Measurements from ENCODE around the gene GATA5.
"Not testable (repeated sequence)": the region's sequence is repeated elsewhere in the genome, so short reads cannot be mapped to it uniquely, and the experiment has no call there.

Gene GATA5

DNA sequence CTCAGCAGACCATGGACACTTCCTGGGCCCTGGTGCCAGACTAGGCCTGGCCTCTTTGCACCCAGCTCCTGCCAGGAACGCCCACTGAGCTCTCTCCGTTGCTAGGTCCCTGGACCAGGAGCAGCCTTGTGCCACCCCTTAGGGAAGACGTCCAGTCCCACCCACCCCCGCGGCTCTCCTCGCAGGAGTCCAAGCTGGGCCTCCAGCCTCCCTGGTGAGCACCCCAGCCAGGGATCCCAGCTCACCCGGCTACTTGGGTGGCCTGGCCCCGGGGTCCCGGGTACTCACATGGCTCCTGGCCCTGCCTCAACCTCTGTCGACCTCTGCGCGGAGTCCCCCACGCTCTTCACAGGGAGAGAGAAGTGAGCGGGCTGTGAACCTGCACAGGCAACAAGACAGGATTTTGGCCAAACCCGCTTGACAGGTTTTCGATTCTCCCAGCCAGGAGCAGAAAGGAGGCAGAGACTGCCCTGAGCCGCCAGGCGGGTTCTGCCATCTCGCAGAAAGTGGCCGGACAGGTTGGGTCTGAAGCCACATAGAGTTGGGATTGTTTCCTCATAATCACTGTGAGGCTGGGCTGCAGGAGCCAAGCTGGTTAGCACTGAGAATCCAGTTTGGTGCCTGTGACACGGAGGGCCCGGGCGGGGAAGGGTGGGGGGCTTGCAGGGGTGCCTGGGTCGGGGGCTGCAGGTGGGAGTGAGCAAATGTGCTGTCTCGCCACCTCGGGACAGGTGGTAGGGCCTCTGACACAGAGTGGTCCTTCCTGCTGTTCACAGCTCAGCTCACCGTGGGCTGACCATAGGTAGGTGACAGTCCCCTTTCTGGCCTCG is 48.4 kb downstream of the GATA5 start, which contains the start of gene RBBP8NL:
Gene RBBP8NL (minus strand): TSS at position 368 of the 830 bp plus-strand sequence. CDS start 7,892 bp downstream, outside the sequence.
- DNase-seq, result no peak

- no peak for DNase-seq
These were observed 49.1 kb downstream of the GATA5 start for GRCh38 chr20:62426699-62427131.

DNA sequence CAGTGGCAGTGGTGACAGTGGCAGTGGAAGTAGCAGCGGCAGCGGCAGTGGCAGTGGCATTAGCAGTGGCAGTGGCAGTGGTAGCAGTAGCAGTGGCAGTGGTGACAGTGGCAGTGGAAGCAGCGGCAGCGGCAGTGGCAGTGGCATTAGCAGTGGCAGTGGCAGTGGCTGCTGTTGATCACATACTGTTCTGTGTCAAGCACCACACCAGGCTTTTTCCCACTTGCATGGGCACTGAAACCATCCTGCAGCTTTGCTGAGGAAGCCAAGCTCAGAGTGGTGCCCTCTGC is 49.8 kb downstream of the GATA5 start:
- DNase-seq, result not testable (repeated sequence)

GRCh38 chr20:62425281-62426058 is 50.3 kb downstream of the GATA5 start:
- no peak for DNase-seq

- DNase-seq, result no peak
These were observed 51.3 kb downstream of the GATA5 start for GRCh38 chr20:62424249-62425107.

DNA sequence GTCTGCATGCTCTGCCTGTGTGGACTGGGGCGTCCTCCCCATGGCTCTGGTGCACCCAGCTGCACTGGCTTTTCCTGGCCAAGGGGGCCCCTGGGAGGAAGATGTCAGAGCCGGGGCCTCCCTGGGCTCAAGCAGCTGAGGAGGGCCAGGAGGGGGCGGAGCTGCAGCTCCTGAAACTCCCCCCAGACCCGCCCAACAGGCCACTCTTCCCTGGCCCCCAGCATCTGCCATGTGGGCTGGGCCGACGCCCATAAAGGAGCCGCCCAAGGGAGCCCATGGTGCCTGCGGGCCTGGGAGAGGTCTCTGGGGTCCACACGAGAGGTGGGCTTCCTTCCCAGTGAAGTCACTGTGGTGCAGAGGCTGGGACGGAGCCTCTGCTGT is 52.5 kb downstream of the GATA5 start:
- no peak for DNase-seq

GRCh38 chr20:62422636-62423325 is 53.0 kb downstream of the GATA5 start:
- DNase-seq, result no peak

DNA sequence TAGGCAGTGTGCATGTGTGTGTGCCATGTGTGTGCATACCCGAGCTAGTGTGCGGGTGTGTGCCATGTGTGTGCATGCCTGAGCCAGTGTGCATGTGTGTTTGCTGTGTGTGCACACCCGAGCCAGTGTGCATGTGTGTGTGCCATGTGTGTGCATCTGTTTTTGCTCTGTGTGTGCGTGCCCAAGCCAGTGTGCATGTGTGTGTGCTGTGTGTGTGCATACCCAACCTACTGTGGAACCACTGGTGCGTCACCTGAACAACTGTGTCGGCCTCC is 54.1 kb downstream of the GATA5 start:
- DNase-seq, result no peak

DNA sequence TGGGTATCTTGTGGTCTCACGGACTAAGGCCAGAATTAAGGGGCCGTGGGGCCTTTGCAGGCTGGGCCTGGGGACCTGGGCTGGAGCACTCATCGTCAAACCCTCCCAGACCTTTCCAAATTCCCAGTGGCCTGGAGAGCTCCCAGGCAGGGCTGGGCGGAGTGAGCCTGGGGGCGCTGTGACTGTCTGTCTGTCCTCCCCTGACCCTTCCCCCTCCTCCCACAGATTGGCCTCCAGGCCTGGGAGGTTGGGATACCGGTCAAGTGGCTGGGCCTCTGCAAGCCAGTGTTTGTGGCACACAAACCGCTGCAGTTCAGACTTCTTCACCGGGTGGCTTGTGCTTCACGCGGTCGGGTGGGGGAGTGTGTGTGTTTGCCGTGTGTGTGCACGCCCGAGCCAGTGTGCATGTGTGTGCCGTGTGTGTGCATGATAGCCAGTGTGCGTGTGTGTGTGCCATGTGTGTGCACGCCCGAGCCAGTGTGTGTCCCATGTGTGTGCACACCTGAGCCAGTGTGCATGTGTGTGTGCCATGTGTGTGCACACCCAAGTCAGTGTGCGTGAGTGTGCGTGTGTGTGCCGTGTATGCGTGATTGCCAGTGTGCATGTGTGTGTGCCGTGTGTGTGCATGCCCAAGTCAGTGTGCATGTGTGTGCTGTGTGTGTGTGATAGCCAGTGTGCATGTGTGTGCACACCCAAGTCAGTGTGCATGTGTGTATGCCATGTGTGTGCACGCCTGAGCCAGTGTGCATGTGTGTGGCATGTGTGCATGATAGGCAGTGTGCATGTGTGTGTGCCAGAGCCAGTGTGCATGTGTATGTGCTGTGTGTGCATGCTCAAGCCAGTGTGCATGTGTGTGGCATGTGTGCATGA is 54.7 kb downstream of the GATA5 start:
- no peak for DNase-seq

DNA sequence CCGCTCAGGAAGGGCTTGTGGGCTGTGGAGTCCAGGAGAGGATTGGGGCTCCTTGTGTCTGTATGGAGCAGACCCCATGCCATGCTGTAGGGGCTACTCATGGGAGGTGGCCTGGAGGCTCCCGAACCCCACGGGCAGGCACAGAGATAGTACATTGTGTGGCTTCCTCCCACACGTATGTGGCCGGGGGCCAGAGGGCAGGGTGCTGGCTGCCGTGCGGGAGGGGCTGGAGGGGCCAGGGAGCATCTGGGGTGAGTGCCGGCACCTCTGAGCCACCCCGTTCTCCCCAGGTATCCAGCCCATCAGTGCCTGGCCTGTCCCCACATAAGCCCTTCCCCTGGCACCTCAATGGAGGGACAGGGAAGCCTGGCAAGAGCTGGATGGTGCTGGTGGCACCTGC is 56.0 kb downstream of the GATA5 start:
- DNase-seq, result no peak

GRCh38 chr20:62418709-62419487 is 56.9 kb downstream of the GATA5 start:
- no peak for DNase-seq

DNA sequence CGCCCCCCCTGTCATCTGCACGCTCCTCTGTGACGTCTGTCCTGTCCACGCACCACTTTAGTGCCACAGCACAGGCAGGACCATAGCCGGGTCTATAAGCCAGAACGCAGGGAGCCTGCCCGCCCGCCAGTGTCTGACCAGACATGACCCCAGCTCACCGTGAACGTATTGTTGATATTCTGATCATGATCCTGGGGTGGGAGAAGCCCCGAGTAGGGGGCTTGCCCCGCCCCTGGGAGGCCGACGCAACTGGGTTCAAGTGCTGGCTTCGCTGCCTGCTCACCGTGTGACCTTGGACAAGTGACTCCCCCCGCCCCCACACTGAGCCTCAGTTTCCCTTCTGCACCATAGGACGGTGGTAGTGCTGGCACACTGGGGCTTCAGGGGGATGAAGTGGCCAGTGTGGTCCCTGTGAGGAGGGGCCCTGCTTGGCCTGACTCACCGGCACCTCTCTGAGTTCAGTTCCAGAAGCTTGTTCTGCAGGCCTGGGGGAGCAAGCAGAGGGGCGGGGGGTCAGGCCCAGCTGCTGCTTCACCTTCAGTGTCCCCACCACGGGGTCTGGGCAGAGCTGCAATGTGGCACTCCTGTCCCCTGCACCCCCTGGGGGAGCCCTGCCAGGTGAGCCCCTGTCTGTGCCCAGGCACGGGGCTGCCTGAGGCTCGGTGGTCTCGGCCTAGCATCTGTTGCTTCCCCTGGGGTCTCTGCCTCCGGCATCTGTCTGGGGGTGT is 57.6 kb downstream of the GATA5 start:
- no peak for DNase-seq

DNA sequence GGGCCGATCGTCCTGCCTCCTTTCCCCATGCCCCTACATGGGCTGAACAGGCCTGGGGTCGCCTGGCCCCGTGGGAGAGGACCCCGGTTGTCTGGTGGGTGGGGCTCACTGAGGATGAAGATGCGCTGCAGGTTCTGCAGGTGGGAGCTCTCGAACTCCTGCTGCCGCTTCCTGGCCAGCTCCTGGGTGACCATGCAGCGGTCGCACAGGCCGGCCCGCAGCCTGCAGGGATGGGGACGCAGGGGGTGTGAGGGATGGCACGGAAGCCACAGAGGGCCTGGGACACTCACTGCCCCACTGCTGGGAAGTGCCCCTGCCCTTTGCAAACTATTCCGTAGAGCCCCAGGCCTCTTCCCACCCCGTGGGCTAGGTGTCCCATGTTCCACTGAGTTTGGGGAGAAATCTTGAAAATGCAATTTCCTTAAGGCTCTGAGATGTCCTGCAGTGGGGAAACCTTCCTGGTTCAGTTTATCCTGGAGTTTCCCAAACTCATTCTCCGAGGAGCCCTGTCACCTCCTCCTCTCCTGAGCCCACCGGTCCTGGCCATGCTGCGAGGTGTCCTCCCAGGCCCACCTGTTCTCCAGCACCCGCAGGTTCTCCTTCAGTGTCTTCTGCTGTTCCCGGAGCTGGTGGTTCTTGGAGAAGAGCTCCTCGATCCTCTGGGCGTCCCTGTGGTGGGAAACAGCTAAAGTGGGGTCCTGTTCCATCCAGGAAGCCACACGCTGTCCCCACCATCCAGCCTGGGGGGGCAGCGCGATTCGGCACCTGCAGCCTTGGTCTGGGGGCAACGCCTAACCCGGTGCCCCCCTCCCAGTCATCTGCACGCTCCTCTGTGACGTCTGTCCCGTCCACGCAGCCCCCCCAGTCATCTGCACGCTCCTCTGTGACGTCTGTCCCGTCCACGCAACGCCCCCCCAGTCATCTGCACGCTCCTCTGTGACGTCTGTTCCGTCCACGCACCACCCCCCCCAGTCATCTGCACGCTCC is 58.9 kb downstream of the GATA5 start:
- no peak for DNase-seq

DNA sequence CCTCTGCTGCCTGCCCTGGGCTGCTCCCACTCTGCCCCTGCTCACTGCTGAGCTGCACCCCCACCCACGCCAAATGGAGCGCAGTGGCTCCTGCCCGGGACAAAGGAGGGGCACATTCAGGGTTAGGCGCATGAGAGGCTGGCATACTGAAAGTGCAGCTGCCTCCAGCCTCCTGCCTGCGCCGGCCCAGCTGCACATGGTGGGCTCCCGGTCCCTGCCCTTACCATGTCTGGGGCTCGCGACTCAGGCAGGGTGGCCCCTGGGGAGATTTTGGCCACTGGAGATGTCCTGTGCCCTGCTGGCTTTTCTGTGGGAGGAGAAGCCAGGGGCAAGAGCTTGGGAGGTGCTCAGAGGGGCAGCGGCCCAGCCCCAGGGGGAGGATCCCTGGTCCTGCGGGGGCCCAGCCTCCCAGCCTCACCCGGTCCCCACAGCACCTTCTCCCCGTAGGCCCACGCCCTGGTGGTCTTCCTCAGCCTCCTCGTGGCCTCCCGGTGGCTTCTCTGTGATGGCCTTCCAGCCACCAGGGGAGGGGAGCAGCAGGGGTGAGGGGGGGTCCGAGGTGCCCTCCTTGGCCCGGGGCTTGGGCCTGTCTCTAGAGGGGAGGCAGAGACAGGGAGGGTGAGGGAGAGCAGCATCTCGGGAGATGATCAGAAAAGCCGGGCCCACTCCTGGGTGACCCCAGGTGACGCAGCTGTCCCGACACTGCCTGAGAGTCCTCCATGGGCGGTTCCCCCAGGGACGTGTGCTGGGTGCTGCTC is 60.3 kb downstream of the GATA5 start:
- no peak for DNase-seq

DNA sequence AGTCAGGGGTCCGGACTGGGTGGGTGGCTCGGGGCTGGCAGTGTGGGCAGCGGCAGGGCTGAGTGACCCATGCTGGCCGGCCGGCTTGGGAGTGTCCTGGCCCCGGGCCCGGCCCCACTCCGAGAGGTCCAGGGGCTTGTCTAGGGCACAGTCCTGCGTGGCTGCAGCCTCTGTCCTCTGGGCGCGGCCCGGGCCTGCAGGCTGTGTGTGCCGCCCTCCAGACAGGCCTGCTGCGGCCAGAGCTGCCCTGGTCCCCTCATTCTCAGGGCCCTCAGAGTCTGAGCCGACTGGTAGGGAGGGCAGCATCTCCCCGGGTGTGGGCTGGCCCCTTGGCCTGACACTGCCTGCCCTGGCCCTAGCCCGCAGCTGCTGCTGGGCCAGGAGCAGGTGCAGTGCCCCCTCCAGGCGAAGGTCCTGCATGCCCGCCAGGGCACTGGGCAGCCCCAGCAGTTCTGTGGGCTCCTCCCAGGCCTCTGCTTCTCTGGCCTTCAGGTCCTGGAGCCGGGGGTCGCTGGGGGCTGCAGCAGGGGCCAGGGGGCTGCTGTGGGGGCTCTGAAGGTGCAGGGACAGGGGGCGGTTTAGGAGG is 61.8 kb downstream of the GATA5 start:
- no peak for DNase-seq

Data from NCI-H1436 treated with DMSO at 0.1 percent for 48 hours (cell line).